ENCODE measurements around the gene MAN1B1. TPM values are rescaled to one million over a fixed set of nuclear protein-coding genes. Genes with fewer than 3 reads are reported as not detected.
"Not testable (repeated sequence)": the region's sequence is repeated elsewhere in the genome, so short reads cannot be mapped to it uniquely, and the experiment has no call there.

MAN1B1 gene
- total and polyA plus RNA-seq, 4 donors = 38.3 to 81.3 (median 62.3) TPM

- Histone ChIP-seq H3K4me3 (ENCODE audit: low read depth, low read length) (no peak overlapping the region), H3K36me3 (ENCODE audit: control insufficient read depth, insufficient read depth, low read length) (peaks cover 36% of the 10 kb centered on the region), H3K27ac (ENCODE audit: low read depth, low read length) (no peak overlapping the region), H3K9me3 (ENCODE audit: control insufficient read depth, insufficient read depth, low read length) (no peaks in the 10 kb centered on the region), H3K4me1 (ENCODE audit: control insufficient read depth, insufficient read depth, low read length) (peaks cover 27% of the 10 kb centered on the region), H3K27me3 (ENCODE audit: control insufficient read depth, insufficient read depth, low read length) (no peaks in the 10 kb centered on the region)
- no peak for DNase-seq (ENCODE audit: low read depth in 4 of 6, low spot score in 6 of 6)
- 88% methylated on average over 12 of the region's 15 CpGs for whole genome bisulfite sequencing (ENCODE audit: insufficient coverage)
These were observed 24.4 kb upstream of the MAN1B1 start for GRCh38 chr9:137062384-137062783.

- H3K4me3 ChIP-seq (ENCODE audit: low read depth, low read length); DNase-seq (ENCODE audit: low read depth in 4 of 6, low spot score in 6 of 6); H3K27me3 ChIP-seq (ENCODE audit: control insufficient read depth, insufficient read depth, low read length); H3K27ac ChIP-seq (ENCODE audit: low read depth, low read length); H3K9me3 ChIP-seq (ENCODE audit: control insufficient read depth, insufficient read depth, low read length): not testable (repeated sequence)
- 77% methylated on average over 4 of the region's 9 CpGs for WGBS (ENCODE audit: insufficient coverage)
- Histone ChIP-seq H3K36me3 (ENCODE audit: control insufficient read depth, insufficient read depth, low read length) (peaks cover 37% of the 10 kb centered on the region), H3K4me1 (ENCODE audit: control insufficient read depth, insufficient read depth, low read length) (peaks cover 24% of the 10 kb centered on the region)
These were observed 24.0 kb upstream of the MAN1B1 start for GRCh38 chr9:137062798-137063197.

GRCh38 chr9:137063311-137064026 lies 23.3 kb upstream of the MAN1B1 start:
- peaks cover 42% of the 10 kb centered on the region for H3K36me3 ChIP-seq (ENCODE audit: control insufficient read depth, insufficient read depth, low read length)
- no peaks in the 10 kb centered on the region for H3K9me3 ChIP-seq (ENCODE audit: control insufficient read depth, insufficient read depth, low read length)
- H3K27me3 ChIP-seq (ENCODE audit: control insufficient read depth, insufficient read depth, low read length) = no peaks in the 10 kb centered on the region
- 78% methylated on average over 19 of the region's 26 CpGs for WGBS (ENCODE audit: insufficient coverage)
- no peak for DNase-seq (ENCODE audit: low read depth in 4 of 6, low spot score in 6 of 6)
- no peak overlapping the region for H3K27ac ChIP-seq (ENCODE audit: low read depth, low read length)
- H3K4me1 ChIP-seq (ENCODE audit: control insufficient read depth, insufficient read depth, low read length) = peaks cover 27% of the 10 kb centered on the region
- no peak overlapping the region for H3K4me3 ChIP-seq (ENCODE audit: low read depth, low read length)

GRCh38 chr9:137064027-137064879 lies 22.5 kb upstream of the MAN1B1 start:
- H3K27me3 ChIP-seq (ENCODE audit: control insufficient read depth, insufficient read depth, low read length) = peaks cover under 1% of the 10 kb centered on the region
- DNase-seq (ENCODE audit: low read depth in 4 of 6, low spot score in 6 of 6) = peak in 2 of 6 donors; percentile 66 to 75
- H3K36me3 ChIP-seq (ENCODE audit: control insufficient read depth, insufficient read depth, low read length) = peaks cover 42% of the 10 kb centered on the region
- H3K4me1 ChIP-seq (ENCODE audit: control insufficient read depth, insufficient read depth, low read length) = peaks cover 34% of the 10 kb centered on the region
- WGBS (ENCODE audit: insufficient coverage) = 52% methylated on average over 54 of the region's 55 CpGs
- H3K27ac ChIP-seq (ENCODE audit: low read depth, low read length) = no peak overlapping the region
- no peak overlapping the region for H3K4me3 ChIP-seq (ENCODE audit: low read depth, low read length)
- H3K9me3 ChIP-seq (ENCODE audit: control insufficient read depth, insufficient read depth, low read length) = no peaks in the 10 kb centered on the region

GRCh38 chr9:137064880-137065164 lies 22.0 kb upstream of the MAN1B1 start:
- Histone ChIP-seq H3K36me3 (ENCODE audit: control insufficient read depth, insufficient read depth, low read length) (peaks cover 42% of the 10 kb centered on the region), H3K9me3 (ENCODE audit: control insufficient read depth, insufficient read depth, low read length) (no peaks in the 10 kb centered on the region), H3K27ac (ENCODE audit: low read depth, low read length) (no peak overlapping the region), H3K27me3 (ENCODE audit: control insufficient read depth, insufficient read depth, low read length) (peaks cover 4% of the 10 kb centered on the region), H3K4me1 (ENCODE audit: control insufficient read depth, insufficient read depth, low read length) (peaks cover 39% of the 10 kb centered on the region), H3K4me3 (ENCODE audit: low read depth, low read length) (no peak overlapping the region)
- 89% methylated on average over 12 of the region's 12 CpGs for WGBS (ENCODE audit: insufficient coverage)
- no peak for DNase-seq (ENCODE audit: low read depth in 4 of 6, low spot score in 6 of 6)

- Histone ChIP-seq H3K36me3 (ENCODE audit: control insufficient read depth, insufficient read depth, low read length) (peaks cover 42% of the 10 kb centered on the region), H3K4me1 (ENCODE audit: control insufficient read depth, insufficient read depth, low read length) (peaks cover 40% of the 10 kb centered on the region), H3K4me3 (ENCODE audit: low read depth, low read length) (no peak overlapping the region), H3K27ac (ENCODE audit: low read depth, low read length) (no peak overlapping the region), H3K9me3 (ENCODE audit: control insufficient read depth, insufficient read depth, low read length) (no peaks in the 10 kb centered on the region), H3K27me3 (ENCODE audit: control insufficient read depth, insufficient read depth, low read length) (peaks cover 4% of the 10 kb centered on the region)
- DNase-seq (ENCODE audit: low read depth in 4 of 6, low spot score in 6 of 6) = no peak
- WGBS (ENCODE audit: insufficient coverage) = 93% methylated on average over 23 of the region's 23 CpGs
These were observed 21.3 kb upstream of the MAN1B1 start for GRCh38 chr9:137065336-137065967.

GRCh38 chr9:137066096-137066861 lies 20.5 kb upstream of the MAN1B1 start:
- Histone ChIP-seq H3K27ac (ENCODE audit: low read depth, low read length) (no peak overlapping the region), H3K4me3 (ENCODE audit: low read depth, low read length) (no peak overlapping the region), H3K27me3 (ENCODE audit: control insufficient read depth, insufficient read depth, low read length) (peaks cover 6% of the 10 kb centered on the region), H3K36me3 (ENCODE audit: control insufficient read depth, insufficient read depth, low read length) (peaks cover 42% of the 10 kb centered on the region), H3K4me1 (ENCODE audit: control insufficient read depth, insufficient read depth, low read length) (peaks cover 48% of the 10 kb centered on the region), H3K9me3 (ENCODE audit: control insufficient read depth, insufficient read depth, low read length) (no peaks in the 10 kb centered on the region)
- DNase-seq (ENCODE audit: low read depth in 4 of 6, low spot score in 6 of 6) = no peak
- WGBS (ENCODE audit: insufficient coverage) = 96% methylated on average over 26 of the region's 26 CpGs

- H3K4me3 ChIP-seq (ENCODE audit: low read depth, low read length) = no peak overlapping the region
- H3K4me1 ChIP-seq (ENCODE audit: control insufficient read depth, insufficient read depth, low read length) = peaks cover 55% of the 10 kb centered on the region
- H3K9me3 ChIP-seq (ENCODE audit: control insufficient read depth, insufficient read depth, low read length) = no peaks in the 10 kb centered on the region
- H3K27ac ChIP-seq (ENCODE audit: low read depth, low read length) = no peak overlapping the region
- WGBS (ENCODE audit: insufficient coverage) = 61% methylated on average over 12 of the region's 12 CpGs
- H3K36me3 ChIP-seq (ENCODE audit: control insufficient read depth, insufficient read depth, low read length) = peaks cover 39% of the 10 kb centered on the region
- DNase-seq (ENCODE audit: low read depth in 4 of 6, low spot score in 6 of 6) = peak in 2 of 6 donors; percentile 75 to 84
- H3K27me3 ChIP-seq (ENCODE audit: control insufficient read depth, insufficient read depth, low read length) = peaks cover 6% of the 10 kb centered on the region
These were observed 18.8 kb upstream of the MAN1B1 start for GRCh38 chr9:137067860-137068538.
